SIG-M5 treated with dmso at 0.1 percent for 504 hours (cell line): ENCODE results near the gene GPR179.

Source experiments
- DNase-seq: peaks from one replicate; lab custom pipeline; 2025; ENCODE audit not compliant: unreplicated experiment; lab: John Stamatoyannopoulos, UW

Gene GPR179

GRCh38 chr17:38343608-38344419 lies at the start of gene GPR179:
GPR179 (minus strand) TSS chr17:38343956; CDS start chr17:38343789, 167 bp downstream.
- DNase-seq = no peak

GRCh38 chr17:38379448-38379847 lies 35.7 kb upstream of the GPR179 start:
- DNase-seq = no peak

- no peak for DNase-seq
These were observed 25.5 kb upstream of the GPR179 start for GRCh38 chr17:38369124-38369886.

GRCh38 chr17:38364741-38365140 lies 21.0 kb upstream of the GPR179 start:
- DNase-seq = no peak

GRCh38 chr17:38363016-38363415 lies 19.3 kb upstream of the GPR179 start:
- no peak for DNase-seq

GRCh38 chr17:38361694-38362465 lies 18.1 kb upstream of the GPR179 start:
- DNase-seq = no peak

- DNase-seq = no peak
These were observed 15.1 kb upstream of the GPR179 start for GRCh38 chr17:38358586-38359513.

GRCh38 chr17:38357486-38358123 lies 13.8 kb upstream of the GPR179 start:
- DNase-seq = no peak

- no peak for DNase-seq
These were observed 11.5 kb upstream of the GPR179 start for GRCh38 chr17:38355251-38355650.

- no peak for DNase-seq
These were observed 10.7 kb upstream of the GPR179 start for GRCh38 chr17:38354466-38354865.

- DNase-seq = no peak
These were observed 9.9 kb upstream of the GPR179 start for GRCh38 chr17:38353668-38354067.

GRCh38 chr17:38353086-38353604 lies 9.4 kb upstream of the GPR179 start:
- DNase-seq = no peak

- DNase-seq = peak; percentile 30
These were observed 8.7 kb upstream of the GPR179 start for GRCh38 chr17:38352245-38353085.

- DNase-seq = peak; percentile 87
These were observed 7.9 kb upstream of the GPR179 start, which contains the start of gene SOCS7 for GRCh38 chr17:38351412-38352222. SOCS7 (plus strand) TSS chr17:38351844; CDS start chr17:38352053, 209 bp downstream.

- DNase-seq = no peak
These were observed 6.3 kb upstream of the GPR179 start for GRCh38 chr17:38350035-38350434.

GRCh38 chr17:38349097-38349730 lies 5.5 kb upstream of the GPR179 start:
- peak; percentile 87 for DNase-seq

GRCh38 chr17:38345743-38346142 lies 2.0 kb upstream of the GPR179 start:
- no peak for DNase-seq
